LHCN-M2 (cell line): ENCODE data around the gene PRKAB1. TPM values are rescaled to one million over a fixed set of nuclear protein-coding genes. Genes with fewer than 3 reads are reported as not detected.
A peak's percentile ranks its signal among the peaks of the same experiment; 100 is the strongest.
"Not testable (repeated sequence)": the region's sequence is repeated elsewhere in the genome, so short reads cannot be mapped to it uniquely, and the experiment has no call there.

Experiments
- DNase-seq: peaks from one replicate; pipeline ENCODE4 v3.0.0-alpha.2; 2012; ENCODE audit warnings: low read depth
- total RNA-seq: library from RNA; depleted of rRNA; stranded (reverse); fragments of >200 nt; gene quantifications from 2 replicates; pipeline ENCODE4 v1.2.3, GENCODE V29; 2014

PRKAB1 gene
- total RNA-seq, 1 experiment from 2014 or later: 19.1 TPM

- no peak for DNase-seq
Observed at GRCh38 chr12:119683816-119684215, 15.9 kb downstream of the PRKAB1 start.

DNA sequence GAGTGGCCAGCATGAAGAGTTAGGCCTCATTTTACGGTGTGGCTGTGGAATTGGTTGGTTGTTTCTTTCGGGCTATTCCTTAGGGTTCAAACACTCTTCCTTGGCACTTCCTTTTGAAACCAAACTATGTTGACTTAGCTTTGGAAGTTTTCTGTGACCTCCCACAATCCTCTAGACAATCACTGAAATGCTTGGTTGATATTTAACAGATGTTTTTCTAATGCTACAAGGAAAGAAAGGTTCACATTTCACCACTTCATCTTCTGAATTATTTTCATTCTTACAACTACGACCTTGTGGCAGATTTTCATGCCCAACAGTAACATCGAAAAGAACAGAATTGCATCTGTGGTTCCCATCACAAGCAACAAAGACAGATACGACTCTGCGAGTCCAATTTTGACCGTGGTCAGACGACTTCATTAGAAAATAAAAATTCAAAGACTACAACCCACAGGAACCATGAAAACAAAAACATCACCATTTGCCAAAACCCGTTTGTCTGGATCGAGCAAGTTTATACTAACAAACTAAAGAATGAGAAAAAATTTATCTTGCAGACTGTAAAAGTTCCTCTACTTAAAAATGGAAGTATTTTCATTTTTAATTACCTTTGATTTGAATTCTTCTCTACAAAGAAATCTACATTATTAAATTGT lies 16.9 kb downstream of the PRKAB1 start:
- DNase-seq: peak; percentile 20

- no peak for DNase-seq
Observed at GRCh38 chr12:119685375-119685774, 17.4 kb downstream of the PRKAB1 start.

DNA sequence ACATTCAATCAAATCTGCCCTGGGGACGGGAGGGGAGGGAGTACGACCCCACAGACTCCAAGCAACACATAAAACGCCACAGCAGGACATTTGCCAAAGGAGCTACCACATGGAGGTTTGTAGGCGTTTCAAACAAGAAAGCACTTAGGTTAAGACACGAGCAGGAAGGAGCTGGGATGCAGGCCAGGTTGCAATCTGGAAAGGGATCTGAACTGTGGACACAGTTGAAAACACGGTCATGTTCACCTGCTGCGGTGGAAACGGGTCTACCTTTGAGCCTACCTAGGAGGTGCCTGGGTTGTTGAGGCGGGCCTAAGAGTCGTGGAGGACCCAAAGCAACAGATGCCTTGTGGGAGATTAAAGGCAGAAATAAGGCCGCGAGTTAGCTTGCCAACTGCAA lies 18.4 kb downstream of the PRKAB1 start:
- DNase-seq: no peak

- no peak for DNase-seq
Observed at GRCh38 chr12:119686776-119687175, 18.8 kb downstream of the PRKAB1 start.

DNA sequence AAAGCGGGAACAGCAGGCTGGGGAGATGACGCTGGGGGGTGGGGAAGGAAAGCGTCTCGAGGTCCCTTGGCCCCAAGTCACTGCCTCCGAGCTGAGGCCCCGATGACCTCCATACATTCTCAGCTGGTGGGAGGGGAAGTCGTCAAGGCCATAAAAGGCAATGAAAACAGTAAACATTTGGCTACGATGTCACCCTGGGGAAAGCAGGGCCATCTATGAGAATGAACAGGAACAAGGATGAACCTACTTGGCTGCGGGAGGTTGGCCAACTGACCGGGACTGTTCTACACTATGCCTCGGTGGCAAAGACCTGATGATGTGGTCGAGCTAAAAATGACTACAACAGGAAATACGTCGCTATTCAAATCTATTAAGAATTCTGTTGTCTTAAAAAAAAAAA lies 19.5 kb downstream of the PRKAB1 start:
- no peak for DNase-seq

- DNase-seq: no peak
Observed at GRCh38 chr12:119687879-119688278, 19.9 kb downstream of the PRKAB1 start.

DNA sequence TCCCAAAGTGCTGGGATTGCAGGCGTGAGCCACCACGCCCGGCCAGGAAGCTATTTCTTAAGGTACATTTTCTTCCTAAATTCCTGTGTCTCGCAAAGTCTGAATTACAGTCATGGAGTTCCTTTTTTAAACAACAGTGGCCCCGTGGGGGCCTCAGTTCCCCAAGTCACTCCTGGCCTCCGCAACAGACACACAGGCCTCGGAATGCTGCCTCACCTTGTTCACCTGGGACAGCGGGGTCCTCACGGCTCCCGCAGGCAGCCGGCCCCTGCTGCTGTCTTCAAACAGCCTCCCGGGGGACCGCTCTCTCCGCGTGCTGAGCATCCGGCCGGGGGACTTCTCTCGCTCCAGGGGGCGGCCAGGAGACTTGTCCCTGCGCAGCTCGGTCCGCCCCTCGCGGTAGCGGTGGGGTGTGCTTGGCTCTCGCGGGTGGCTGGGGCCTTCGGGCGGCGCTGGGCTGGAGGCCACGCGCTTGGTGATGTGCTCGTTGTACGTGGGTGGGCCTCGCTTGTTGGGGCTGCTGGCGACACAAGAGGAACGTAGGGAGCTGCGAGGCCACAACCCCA lies 22.1 kb downstream of the PRKAB1 start:
- DNase-seq: no peak

GRCh38 chr12:119691202-119691810 lies 23.4 kb downstream of the PRKAB1 start:
- no peak for DNase-seq

- DNase-seq: peak; percentile 93
Observed at GRCh38 chr12:119692410-119692809, 24.5 kb downstream of the PRKAB1 start.

- peak; percentile 91 for DNase-seq
Observed at GRCh38 chr12:119692997-119693396, 25.1 kb downstream of the PRKAB1 start.

DNA sequence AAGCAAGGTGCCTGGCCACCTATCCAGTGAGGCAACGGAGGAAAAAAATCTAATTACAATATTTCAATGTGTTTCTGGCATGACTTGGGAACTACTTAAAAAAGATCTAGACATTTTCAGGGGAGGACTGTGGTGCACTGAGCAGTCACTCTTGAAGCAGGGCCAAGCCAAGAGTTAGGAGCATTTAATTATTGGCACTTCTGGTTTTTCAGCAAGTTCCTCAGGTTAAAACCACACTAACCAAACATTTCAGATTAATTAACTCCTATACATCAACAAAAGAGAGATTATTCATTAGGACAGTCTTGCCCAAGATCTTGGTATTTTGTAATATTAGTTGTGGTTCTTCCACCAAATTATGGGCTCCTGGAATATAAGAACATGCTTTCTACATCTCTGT lies 25.6 kb downstream of the PRKAB1 start:
- DNase-seq: no peak

DNA sequence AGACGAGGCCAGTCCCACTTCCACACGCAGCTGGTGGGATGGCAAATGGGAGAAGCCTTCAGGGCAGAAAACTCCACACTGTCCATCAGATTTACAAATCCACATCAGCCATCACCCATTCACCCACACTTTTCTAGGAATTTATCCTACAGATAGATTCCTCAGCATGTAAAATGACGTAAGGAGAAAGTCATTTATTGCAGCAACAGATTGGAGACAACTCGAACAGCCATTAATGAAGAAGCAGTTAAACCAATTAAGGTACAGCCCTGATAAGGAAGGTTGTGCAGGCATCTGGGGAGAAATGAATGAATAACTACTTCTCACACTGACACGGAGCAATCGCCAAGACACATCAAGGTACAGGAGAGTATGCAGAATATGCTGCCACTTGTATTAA lies 26.2 kb downstream of the PRKAB1 start:
- no peak for DNase-seq

GRCh38 chr12:119695034-119695433 lies 27.1 kb downstream of the PRKAB1 start:
- peak; percentile 19 for DNase-seq

GRCh38 chr12:119696943-119697342 lies 29.0 kb downstream of the PRKAB1 start:
- DNase-seq: no peak

GRCh38 chr12:119699199-119699760 lies 31.3 kb downstream of the PRKAB1 start:
- DNase-seq: no peak

GRCh38 chr12:119700078-119700477 lies 32.1 kb downstream of the PRKAB1 start:
- no peak for DNase-seq

- DNase-seq: peak; percentile 69
Observed at GRCh38 chr12:119704065-119704747, 36.3 kb downstream of the PRKAB1 start.

- DNase-seq: no peak
Observed at GRCh38 chr12:119705182-119705581, 37.2 kb downstream of the PRKAB1 start.

DNA sequence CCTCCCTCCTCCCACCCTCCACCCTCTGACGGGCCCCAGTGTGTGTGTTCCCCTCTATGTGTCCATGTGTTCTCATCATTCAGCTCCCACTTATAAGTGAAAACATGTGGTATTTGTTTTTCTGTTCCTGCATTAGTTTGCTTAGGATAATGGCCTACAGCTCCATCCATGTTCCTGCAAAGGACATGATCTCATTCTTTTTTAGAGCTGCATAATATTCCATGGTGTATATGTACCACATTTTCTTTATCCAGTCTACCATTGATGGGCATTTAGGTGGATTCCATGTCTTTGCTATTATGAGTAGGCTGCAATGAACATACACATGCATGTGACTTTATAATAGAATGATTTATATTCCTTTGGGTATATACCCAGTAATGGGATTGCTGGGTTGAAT lies 38.5 kb downstream of the PRKAB1 start:
- not testable (repeated sequence) for DNase-seq

DNA sequence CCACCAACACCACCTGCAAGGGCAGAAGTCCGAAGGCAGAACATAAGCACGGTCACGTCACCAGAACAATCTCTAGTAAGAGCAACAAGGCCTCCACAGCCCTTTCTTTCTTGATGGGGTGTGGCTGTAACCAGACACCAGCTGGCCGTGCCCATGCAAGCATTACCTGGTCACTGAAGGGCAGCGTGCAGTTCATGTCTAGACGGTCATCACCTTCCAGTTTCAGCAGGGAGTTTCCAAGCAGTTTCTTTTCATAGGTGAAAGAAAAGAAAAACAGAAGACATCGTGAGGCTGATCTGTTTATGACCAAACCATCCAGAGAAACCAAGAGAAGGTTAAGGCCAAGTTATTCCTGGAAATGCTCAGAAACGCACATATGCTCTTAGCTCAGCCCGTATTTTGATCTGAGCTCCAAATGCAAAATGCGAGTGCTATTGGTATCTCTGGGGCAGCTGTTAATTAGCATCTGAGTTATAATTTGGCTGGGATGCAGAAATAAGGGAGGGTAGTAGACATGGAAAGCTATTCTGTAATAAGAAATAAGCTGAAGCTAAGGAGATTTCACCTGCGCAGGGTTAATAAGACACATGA lies 42.5 kb downstream of the PRKAB1 start:
- DNase-seq: no peak
